ENCODE measurements around the gene APLNR. TPM values are rescaled to one million over a fixed set of nuclear protein-coding genes. Genes with fewer than 3 reads are reported as not detected.

The APLNR gene
- total RNA-seq, 2 donors from 2014 or later: 2.5 to 7.1 TPM

DNA sequence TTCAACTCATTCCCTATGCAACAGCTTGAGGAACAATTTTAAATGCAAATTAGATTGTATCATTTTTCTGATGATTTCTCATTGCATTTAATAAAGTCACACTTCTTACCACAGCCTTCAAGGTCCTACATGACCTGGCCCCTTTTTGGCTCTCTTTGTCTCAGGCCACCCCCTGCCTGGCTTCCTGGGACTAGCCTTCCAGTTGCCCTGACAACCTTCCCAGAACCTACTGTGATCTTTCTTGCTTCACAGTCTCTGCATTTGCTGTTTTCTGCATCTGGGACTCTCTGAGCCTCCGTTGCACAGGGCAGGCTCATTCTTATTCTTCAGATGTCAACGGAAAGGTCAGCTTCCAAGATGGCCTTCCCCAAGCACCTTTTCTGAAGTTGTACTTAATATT, 12.9 kb downstream of the APLNR start:
- Histone ChIP-seq H3K27ac (no peak overlapping the region), H3K9ac (ENCODE audit: low read depth in 2 of 2, low read length in 2 of 2) (no peak overlapping the region), H3K4me3 (no peak overlapping the region), H3K27me3 (no peaks in the 10 kb centered on the region), H3K4me1 (no peaks in the 10 kb centered on the region), H3K36me3 (no peaks in the 10 kb centered on the region), H3K9me3 (no peaks in the 10 kb centered on the region)
- DNase-seq: no peak
- TF ChIP-seq CTCF (IDR thresholded peaks at IDR 0.05): no peak
- intact Hi-C loops (cut with DNase I): no loop called here

DNA sequence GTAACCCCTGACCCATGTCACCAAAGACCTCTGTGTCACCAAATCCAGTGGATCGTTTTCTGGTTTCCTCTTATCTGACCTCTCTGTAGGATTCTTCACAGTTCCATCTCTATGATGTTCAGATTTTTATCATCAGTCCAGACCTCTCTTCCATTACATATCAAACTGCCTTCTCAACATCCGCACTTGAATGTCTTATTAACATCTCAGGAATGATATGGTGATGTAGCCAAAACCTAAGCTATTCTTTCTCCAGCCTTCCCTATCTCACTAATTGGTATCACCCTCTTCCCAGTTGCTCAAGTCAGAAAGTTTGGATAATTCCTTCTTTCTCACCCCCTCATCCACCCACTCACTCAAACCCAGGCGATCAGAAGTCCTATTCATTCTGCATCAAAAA, 13.4 kb downstream of the APLNR start:
- intact Hi-C loops (cut with DNase I): no loop called here
- no peak overlapping the region for H3K9ac ChIP-seq (ENCODE audit: low read depth in 2 of 2, low read length in 2 of 2)
- no peak for DNase-seq
- H3K27ac ChIP-seq: no peak overlapping the region
- H3K4me1 ChIP-seq: no peaks in the 10 kb centered on the region
- no peaks in the 10 kb centered on the region for H3K36me3 ChIP-seq
- no peak overlapping the region for H3K4me3 ChIP-seq
- no peak for TF ChIP-seq CTCF (IDR thresholded peaks at IDR 0.05)
- H3K27me3 ChIP-seq: no peaks in the 10 kb centered on the region
- H3K9me3 ChIP-seq: no peaks in the 10 kb centered on the region

DNA sequence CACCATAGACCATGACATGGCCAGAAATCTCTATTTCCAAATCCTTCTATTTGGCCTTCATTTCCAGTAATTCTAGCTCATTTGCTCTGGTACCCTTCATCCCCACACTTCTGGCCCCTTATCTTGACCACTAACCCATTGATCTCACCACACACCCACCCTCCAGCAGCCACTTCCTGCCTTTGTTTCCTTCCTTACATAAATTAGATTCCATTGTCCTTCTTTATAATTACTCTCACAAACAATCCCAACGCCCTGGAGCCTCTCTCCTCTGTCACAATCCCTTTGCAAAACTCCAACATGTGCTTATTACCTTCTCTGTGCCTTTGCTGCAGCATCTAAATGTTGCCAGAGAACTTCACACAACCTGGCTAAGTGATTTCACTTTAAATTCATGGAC, 14.8 kb downstream of the APLNR start:
- intact Hi-C loops (cut with DNase I): no loop called here
- no peak overlapping the region for H3K4me3 ChIP-seq
- no peaks in the 10 kb centered on the region for H3K9me3 ChIP-seq
- H3K27ac ChIP-seq: no peak overlapping the region
- H3K9ac ChIP-seq (ENCODE audit: low read depth in 2 of 2, low read length in 2 of 2): no peak overlapping the region
- no peak for TF ChIP-seq CTCF (IDR thresholded peaks at IDR 0.05)
- H3K27me3 ChIP-seq: no peaks in the 10 kb centered on the region
- H3K36me3 ChIP-seq: no peaks in the 10 kb centered on the region
- DNase-seq: no peak
- H3K4me1 ChIP-seq: no peaks in the 10 kb centered on the region

DNA sequence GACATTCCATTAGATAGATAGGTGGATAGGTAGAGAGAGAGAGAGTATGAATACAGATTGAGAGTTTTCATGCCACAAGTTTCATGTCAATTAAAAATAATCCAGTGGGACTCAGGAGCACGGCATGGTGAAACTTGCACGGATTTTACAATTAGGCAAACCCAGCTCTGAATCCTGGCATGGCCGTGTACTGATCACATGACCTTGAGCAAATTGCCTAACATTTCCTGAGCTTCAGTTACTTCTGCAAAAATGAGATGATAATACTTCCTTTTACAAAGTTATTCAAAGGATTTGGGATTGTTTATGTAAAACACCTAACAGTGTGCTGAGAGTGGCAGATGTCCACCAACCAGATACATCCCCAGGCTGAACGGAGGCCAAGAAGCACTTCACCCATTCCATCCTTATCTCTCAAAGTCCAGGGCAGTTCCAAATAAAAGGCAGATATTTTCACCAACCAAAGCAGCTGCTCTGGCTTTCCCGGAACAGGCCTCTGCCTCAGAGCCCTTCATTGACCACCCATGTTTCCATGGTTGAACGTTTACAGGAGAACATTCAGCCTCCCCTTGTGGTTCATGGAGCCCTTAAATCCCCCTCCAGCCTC, 17.9 kb downstream of the APLNR start:
- Histone ChIP-seq H3K27ac (no peak overlapping the region), H3K4me3 (no peak overlapping the region), H3K36me3 (no peaks in the 10 kb centered on the region), H3K9me3 (no peaks in the 10 kb centered on the region), H3K4me1 (no peaks in the 10 kb centered on the region), H3K27me3 (no peaks in the 10 kb centered on the region), H3K9ac (ENCODE audit: low read depth in 2 of 2, low read length in 2 of 2) (no peak overlapping the region)
- no peak for DNase-seq
- no peak for TF ChIP-seq CTCF (IDR thresholded peaks at IDR 0.05)
- intact Hi-C loops (cut with DNase I): no loop called here

GRCh38 chr11:57217053-57217452, 20.0 kb downstream of the APLNR start:
- Histone ChIP-seq H3K27me3 (no peaks in the 10 kb centered on the region), H3K36me3 (no peaks in the 10 kb centered on the region), H3K27ac (no peak overlapping the region), H3K4me3 (no peak overlapping the region), H3K9ac (ENCODE audit: low read depth in 2 of 2, low read length in 2 of 2) (no peak overlapping the region), H3K4me1 (no peaks in the 10 kb centered on the region), H3K9me3 (no peaks in the 10 kb centered on the region)
- TF ChIP-seq CTCF (IDR thresholded peaks at IDR 0.05): no peak
- intact Hi-C loops (cut with DNase I): no loop called here
- DNase-seq: no peak

All from colonic mucosa (tissue), 4 donors.